Astrocyte (in vitro differentiated cells and primary cell): ENCODE data around the gene TMED8. TPM values are rescaled to one million over a fixed set of nuclear protein-coding genes. Genes with fewer than 3 reads are reported as not detected.

Source experiments
- DNase-seq: peaks from one replicate; pipeline ENCODE4 v3.0.0-alpha.2; 2010; ENCODE audit warnings: low read depth
- FAIRE-seq: peaks from 2 replicates; lab custom pipeline; 2011; peaks lifted over from hg19 to GRCh38; lab: Jason Lieb, UNC
- H2AFZ ChIP-seq: 2 replicates; pipeline ENCODE4 v1.6.0; 2012; ENCODE audit warnings: low read depth, low read length, inconsistent platforms
- H3K27ac ChIP-seq: 2 replicates; pipeline ENCODE4 v1.5.1; 2011; ENCODE audit warnings: low read depth, low read length, inconsistent platforms
- H3K27me3 ChIP-seq: 2 replicates; pipeline ENCODE4 v1.6.0; 2011; ENCODE audit warnings: low read length, inconsistent platforms; ENCODE audit not compliant: insufficient read depth
- H3K36me3 ChIP-seq: 2 replicates; pipeline ENCODE4 v1.5.1; 2011; ENCODE audit warnings: low read length, inconsistent platforms; ENCODE audit not compliant: insufficient read depth
- H3K4me1 ChIP-seq: 2 replicates; pipeline ENCODE4 v1.5.1; 2011; ENCODE audit warnings: low read length, inconsistent platforms; ENCODE audit not compliant: insufficient read depth
- H3K4me2 ChIP-seq: 2 replicates; pipeline ENCODE4 v1.6.0; 2012; ENCODE audit warnings: low read length, inconsistent platforms
- H3K4me3 ChIP-seq: 2 replicates; pipeline ENCODE4 v1.5.1; 2011; ENCODE audit warnings: low read depth, mild to moderate bottlenecking, low read length, inconsistent platforms; ENCODE audit not compliant: insufficient read depth
- H3K79me2 ChIP-seq: 2 replicates; pipeline ENCODE4 v1.6.0; 2012; ENCODE audit warnings: mild to moderate bottlenecking, low read length, inconsistent platforms; ENCODE audit not compliant: insufficient read depth
- H3K9ac ChIP-seq: 2 replicates; pipeline ENCODE4 v1.6.0; 2012; ENCODE audit warnings: mild to moderate bottlenecking, low read length, inconsistent platforms
- H3K9me3 ChIP-seq: 2 replicates; pipeline ENCODE4 v1.5.1; 2012; ENCODE audit warnings: low read depth, mild to moderate bottlenecking, low read length, inconsistent platforms; ENCODE audit not compliant: insufficient read depth
- H4K20me1 ChIP-seq: 2 replicates; pipeline ENCODE4 v1.6.0; 2012; ENCODE audit warnings: low read length, inconsistent platforms; ENCODE audit not compliant: insufficient read depth
- H3K27ac Mint-ChIP-seq: one replicate; pipeline ENCODE4 v1.8.0; 2021; ENCODE audit warnings: mild to moderate bottlenecking, mixed read lengths; ENCODE audit not compliant: unreplicated experiment
- H3K27me3 Mint-ChIP-seq: one replicate; pipeline ENCODE4 v1.8.0; 2021; ENCODE audit warnings: low read depth, mixed read lengths; ENCODE audit not compliant: unreplicated experiment
- H3K36me3 Mint-ChIP-seq: one replicate; pipeline ENCODE4 v1.8.0; 2021; ENCODE audit warnings: low read depth, mixed read lengths; ENCODE audit not compliant: unreplicated experiment
- H3K4me1 Mint-ChIP-seq: one replicate; pipeline ENCODE4 v1.8.0; 2021; ENCODE audit warnings: low read depth, mixed read lengths; ENCODE audit not compliant: unreplicated experiment
- H3K4me3 Mint-ChIP-seq: one replicate; pipeline ENCODE4 v1.8.0; 2021; ENCODE audit warnings: mild to moderate bottlenecking, moderate library complexity, mixed read lengths; ENCODE audit not compliant: unreplicated experiment
- H3K9me3 Mint-ChIP-seq: one replicate; pipeline ENCODE4 v1.8.0; 2021; ENCODE audit warnings: mild to moderate bottlenecking, mixed read lengths; ENCODE audit not compliant: unreplicated experiment
- CTCF ChIP-seq: IDR thresholded peaks from 2 replicates; pipeline ENCODE4 v1.5.1; 2011; ENCODE audit warnings: low read depth, mild to moderate bottlenecking, inconsistent platforms, low read length, moderate library complexity; ENCODE audit not compliant: insufficient read depth
- EZH2 ChIP-seq: IDR thresholded peaks from 2 replicates; pipeline ENCODE4 v1.6.1; 2012; ENCODE audit warnings: mild to moderate bottlenecking, low read length, inconsistent platforms; ENCODE audit not compliant: insufficient read depth
- total RNA-seq: library from RNA; stranded (reverse); gene quantifications from 2 replicates; pipeline ENCODE4 v1.2.1, GENCODE V29; 2021

Gene TMED8
- total RNA-seq, 1 donor from 2014 or later = 10.2 TPM

- Mint-ChIP-seq H3K4me1 (peaks cover 36% of the 10 kb centered on the region), H3K9me3 (no peaks in the 10 kb centered on the region), H3K27me3 (no peaks in the 10 kb centered on the region), H3K36me3 (peaks cover 3% of the 10 kb centered on the region), H3K4me3 (peak overlapping the region; percentile 50), H3K27ac (no peak overlapping the region)
- H4K20me1 ChIP-seq = peaks cover 36% of the 10 kb centered on the region
- H2AFZ ChIP-seq = no peak overlapping the region
- no peak overlapping the region for H3K9ac ChIP-seq
- FAIRE-seq (no peak), DNase-seq (no peak)
- TF ChIP-seq CTCF = no peak
- no peak for TF ChIP-seq EZH2
- H3K4me2 ChIP-seq = no peak overlapping the region
- H3K27me3 ChIP-seq = no peaks in the 10 kb centered on the region
- H3K79me2 ChIP-seq = peaks cover 58% of the 10 kb centered on the region
- H3K9me3 ChIP-seq = no peaks in the 10 kb centered on the region
- no peaks in the 10 kb centered on the region for H3K36me3 ChIP-seq
- peaks cover 17% of the 10 kb centered on the region for H3K4me1 ChIP-seq
- H3K27ac ChIP-seq = no peak overlapping the region
- no peak overlapping the region for H3K4me3 ChIP-seq
Measured at GRCh38 chr14:77314539-77315457, 62.1 kb downstream of the TMED8 start.

- TF ChIP-seq CTCF (no peak), EZH2 (no peak)
- H3K4me1 Mint-ChIP-seq = peaks cover 32% of the 10 kb centered on the region
- H3K27me3 Mint-ChIP-seq = no peaks in the 10 kb centered on the region
- no peaks in the 10 kb centered on the region for H3K9me3 ChIP-seq
- H2AFZ ChIP-seq = no peak overlapping the region
- peak; percentile 43 for DNase-seq
- peak overlapping the region; percentile 53 for H3K27ac Mint-ChIP-seq
- H3K4me3 ChIP-seq = no peak overlapping the region
- H3K27ac ChIP-seq = no peak overlapping the region
- peaks cover 9% of the 10 kb centered on the region for H3K4me1 ChIP-seq
- no peaks in the 10 kb centered on the region for H3K9me3 Mint-ChIP-seq
- H3K4me3 Mint-ChIP-seq = no peak overlapping the region
- H3K27me3 ChIP-seq = no peaks in the 10 kb centered on the region
- H4K20me1 ChIP-seq = peaks cover 30% of the 10 kb centered on the region
- peak overlapping the region; percentile 24 for H3K9ac ChIP-seq
- peaks cover 51% of the 10 kb centered on the region for H3K79me2 ChIP-seq
- FAIRE-seq = peak; percentile 39
- no peaks in the 10 kb centered on the region for H3K36me3 ChIP-seq
- peaks cover 3% of the 10 kb centered on the region for H3K36me3 Mint-ChIP-seq
- H3K4me2 ChIP-seq = peak overlapping the region; percentile 3
Measured at GRCh38 chr14:77314043-77314442, 62.9 kb downstream of the TMED8 start.

- Histone ChIP-seq H3K4me2 (no peak overlapping the region), H3K79me2 (peaks cover 48% of the 10 kb centered on the region), H3K27ac (no peak overlapping the region), H3K36me3 (no peaks in the 10 kb centered on the region), H3K9me3 (no peaks in the 10 kb centered on the region), H3K4me1 (peaks cover 7% of the 10 kb centered on the region), H4K20me1 (peaks cover 28% of the 10 kb centered on the region), H3K9ac (no peak overlapping the region), H3K27me3 (no peaks in the 10 kb centered on the region), H2AFZ (no peak overlapping the region), H3K4me3 (no peak overlapping the region)
- Mint-ChIP-seq H3K9me3 (no peaks in the 10 kb centered on the region), H3K4me1 (peaks cover 34% of the 10 kb centered on the region), H3K27ac (peak overlapping the region; percentile 53), H3K36me3 (peaks cover 3% of the 10 kb centered on the region), H3K4me3 (no peak overlapping the region), H3K27me3 (no peaks in the 10 kb centered on the region)
- DNase-seq (no peak), FAIRE-seq (no peak)
- no peak for TF ChIP-seq CTCF
- TF ChIP-seq EZH2 = no peak
Measured at GRCh38 chr14:77313371-77313770, 63.5 kb downstream of the TMED8 start.
